ENCODE measurements around the gene P3H3.

Gene P3H3

GRCh38 chr12:6827982-6828780 lies at the start of gene P3H3:
TSS of gene P3H3 (plus strand) at chr12:6828407. CDS start at chr12:6828441, 34 bp downstream.
- peak; percentile 15 for DNase-seq
- no peak for TF ChIP-seq CTCF (IDR thresholded peaks at IDR 0.05; ENCODE audit: low read depth, low read length, missing control alignments)
- in situ Hi-C loops (cut with HindIII; ENCODE audit: low pct_ligation_motif_present, low sequenced_read_pairs): no loop called here

GRCh38 chr12:6778574-6779550 lies 49.3 kb upstream of the P3H3 start:
- H3K27me3 ChIP-seq (replicated peaks): no peaks in the 10 kb centered on the region
- TF ChIP-seq CTCF (IDR thresholded peaks at IDR 0.05; ENCODE audit: low read depth, low read length, missing control alignments): peak; percentile 97
- H3K36me3 ChIP-seq (replicated peaks): no peaks in the 10 kb centered on the region
- peak; percentile 87 for DNase-seq
- in situ Hi-C loops (cut with HindIII; ENCODE audit: low pct_ligation_motif_present, low sequenced_read_pairs): no loop called here
- peak overlapping the region; percentile 50 for H3K4me3 ChIP-seq (ENCODE audit: low read depth, low read length)
- no peak overlapping the region for H3K27ac ChIP-seq

More at GRCh38 chr12:6827982-6828780, at the start of gene P3H3:
- Histone ChIP-seq H3K36me3 (replicated peaks) (peaks cover 23% of the 10 kb centered on the region), H3K27me3 (replicated peaks) (no peaks in the 10 kb centered on the region), H3K4me3 (ENCODE audit: low read depth, low read length) (peak within 1 kb of the TSS; percentile 91), H3K27ac (peak within 1 kb of the TSS; percentile 57)

- in situ Hi-C loops (cut with HindIII; ENCODE audit: low pct_ligation_motif_present, low sequenced_read_pairs): no loop called here
- no peak overlapping the region for H3K27ac ChIP-seq
- no peak for TF ChIP-seq CTCF (IDR thresholded peaks at IDR 0.05; ENCODE audit: low read depth, low read length, missing control alignments)
- H3K36me3 ChIP-seq (replicated peaks): no peaks in the 10 kb centered on the region
- no peak overlapping the region for H3K4me3 ChIP-seq (ENCODE audit: low read depth, low read length)
- H3K27me3 ChIP-seq (replicated peaks): no peaks in the 10 kb centered on the region
- DNase-seq: no peak
Observed at GRCh38 chr12:6779708-6780432, 48.3 kb upstream of the P3H3 start.

GRCh38 chr12:6780573-6780972 lies 47.6 kb upstream of the P3H3 start:
- no peaks in the 10 kb centered on the region for H3K36me3 ChIP-seq (replicated peaks)
- H3K4me3 ChIP-seq (ENCODE audit: low read depth, low read length): no peak overlapping the region
- no peak for DNase-seq
- no peak for TF ChIP-seq CTCF (IDR thresholded peaks at IDR 0.05; ENCODE audit: low read depth, low read length, missing control alignments)
- no peaks in the 10 kb centered on the region for H3K27me3 ChIP-seq (replicated peaks)
- in situ Hi-C loops (cut with HindIII; ENCODE audit: low pct_ligation_motif_present, low sequenced_read_pairs): no loop called here
- H3K27ac ChIP-seq: no peak overlapping the region

GRCh38 chr12:6782119-6782518 lies 46.1 kb upstream of the P3H3 start:
- Histone ChIP-seq H3K27ac (no peak overlapping the region), H3K36me3 (replicated peaks) (no peaks in the 10 kb centered on the region), H3K4me3 (ENCODE audit: low read depth, low read length) (no peak overlapping the region), H3K27me3 (replicated peaks) (no peaks in the 10 kb centered on the region)
- no peak for TF ChIP-seq CTCF (IDR thresholded peaks at IDR 0.05; ENCODE audit: low read depth, low read length, missing control alignments)
- in situ Hi-C loops (cut with HindIII; ENCODE audit: low pct_ligation_motif_present, low sequenced_read_pairs): no loop called here
- DNase-seq: no peak

Measured in brain microvascular endothelial cell (primary cell).